Stimulated activated CD4-positive, alpha-beta T cell treated with anti-CD3 and anti-CD28 coated beads, Interleukin-4, amount 100 ng/mL, for 24 hours (primary cell): ENCODE results near the gene GNAI3.

Experiments
- DNase-seq: peaks from one replicate; pipeline ENCODE4 v3.0.0-alpha.2; 2020

The GNAI3 gene

DNA sequence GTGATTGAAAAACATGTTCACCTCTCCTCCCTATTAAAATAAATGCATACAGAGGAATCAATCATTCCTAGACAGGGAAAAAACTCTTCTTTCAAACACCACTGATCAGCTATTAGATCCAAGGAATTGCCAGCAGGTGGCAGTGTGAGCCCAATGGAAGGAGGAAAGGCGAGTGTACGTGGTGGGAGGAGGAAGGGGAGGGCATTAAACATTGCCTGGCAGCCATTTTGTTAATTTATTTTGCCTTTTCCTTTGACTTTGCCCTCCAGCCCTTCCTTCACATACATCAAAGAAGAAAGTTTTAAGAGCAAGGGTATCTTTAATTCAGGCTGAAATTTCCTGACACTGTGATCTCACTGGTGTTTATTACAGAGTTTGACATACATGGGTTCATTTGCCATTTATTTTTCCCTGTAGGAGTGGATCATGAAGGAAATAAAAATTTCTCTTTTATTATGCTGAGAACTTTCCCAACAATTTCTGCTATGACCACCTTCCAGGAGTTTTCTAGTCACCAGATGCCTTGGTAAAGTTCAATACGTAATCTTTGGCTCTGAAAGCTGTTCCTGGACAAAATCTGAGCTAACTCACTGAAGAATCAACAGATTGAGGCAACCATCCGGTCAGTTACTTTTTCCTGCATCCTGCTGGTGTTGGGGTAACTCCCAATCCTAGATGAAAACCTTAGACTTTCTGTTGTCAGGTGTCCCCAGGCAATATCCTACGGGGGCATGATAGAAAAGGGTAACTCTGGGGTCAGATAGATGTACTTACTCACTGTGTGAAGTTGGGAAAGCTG, 1.9 kb upstream of the GNAI3 start:
- peak; percentile 94 for DNase-seq

DNA sequence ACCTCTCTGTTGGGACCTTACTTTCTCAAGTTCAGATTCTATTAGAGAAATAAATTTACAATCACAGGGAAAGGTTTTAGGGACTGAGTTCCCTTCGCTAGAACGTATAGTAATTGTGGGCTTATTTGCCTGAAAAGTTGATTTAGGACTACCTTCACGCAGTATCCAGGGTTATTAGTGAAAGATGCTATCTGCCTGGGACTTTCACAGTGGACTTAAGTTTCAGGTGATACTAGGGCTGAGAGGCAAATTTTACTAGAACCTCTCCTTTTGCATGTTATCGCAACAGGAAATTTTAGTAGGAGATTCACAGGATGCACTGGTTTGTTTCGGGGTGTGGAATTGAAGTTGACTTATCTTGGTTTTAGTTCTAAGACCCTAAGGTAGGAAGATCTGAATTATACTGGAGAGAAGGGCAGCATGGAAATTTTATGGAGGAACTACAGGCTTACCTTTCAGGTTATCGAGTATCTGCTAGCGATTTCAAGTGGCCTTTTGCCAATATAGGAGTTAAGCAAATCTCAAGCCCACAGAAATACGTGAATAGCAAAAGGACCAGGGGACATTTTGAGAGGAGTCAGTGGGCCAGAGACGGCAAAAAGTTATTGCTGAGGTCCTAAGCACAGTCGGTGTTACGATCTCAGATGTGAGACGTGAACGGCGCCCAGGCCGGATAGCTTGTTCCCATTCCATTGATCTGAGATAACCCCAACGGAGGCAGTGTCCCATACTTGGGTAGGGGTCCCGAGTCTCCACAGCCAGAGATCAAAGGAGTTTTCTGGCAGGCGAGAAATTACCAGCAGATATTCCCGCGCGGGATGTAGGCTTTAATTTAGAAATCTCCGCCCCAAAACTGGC, 723 bp upstream of the GNAI3 start:
- peak; percentile 28 for DNase-seq

DNA sequence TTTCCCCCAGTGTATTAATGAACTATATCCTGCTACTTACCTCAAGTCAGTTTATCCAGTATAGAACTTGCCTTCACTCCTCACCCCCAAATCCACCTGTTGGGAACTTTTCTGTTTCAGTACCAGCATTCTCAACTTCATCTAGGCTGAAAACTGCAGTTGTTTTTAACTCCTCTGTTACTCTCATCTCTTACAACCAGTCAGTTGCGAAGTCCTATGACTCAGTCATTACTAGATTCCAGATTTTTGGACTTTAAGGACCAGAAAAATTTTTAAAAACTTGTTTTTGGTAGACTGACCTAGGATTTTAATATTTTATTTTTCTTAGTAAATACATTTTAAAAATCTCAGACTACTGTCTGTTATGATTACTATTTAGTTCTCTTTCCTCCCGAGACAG, 8.1 kb downstream of the GNAI3 start:
- no peak for DNase-seq

DNA sequence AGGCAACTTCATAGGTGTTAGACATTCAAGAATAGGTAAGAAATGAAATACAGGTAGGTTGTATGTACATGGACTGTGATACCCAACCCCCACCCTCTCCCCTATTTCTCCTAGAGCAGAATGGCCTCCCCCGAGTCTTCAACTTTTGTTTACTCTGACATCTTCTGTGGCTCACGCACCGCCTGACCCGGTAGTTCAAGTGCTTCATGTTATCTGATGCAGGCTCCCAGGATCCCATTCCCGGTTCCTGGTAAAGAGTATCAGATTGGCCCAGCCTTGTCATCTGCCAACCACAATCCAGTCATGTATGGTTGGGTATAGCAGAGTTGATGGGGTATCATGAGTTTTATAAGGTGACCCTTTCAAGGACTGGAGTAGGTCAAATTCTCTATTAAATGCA, 9.1 kb downstream of the GNAI3 start:
- no peak for DNase-seq

DNA sequence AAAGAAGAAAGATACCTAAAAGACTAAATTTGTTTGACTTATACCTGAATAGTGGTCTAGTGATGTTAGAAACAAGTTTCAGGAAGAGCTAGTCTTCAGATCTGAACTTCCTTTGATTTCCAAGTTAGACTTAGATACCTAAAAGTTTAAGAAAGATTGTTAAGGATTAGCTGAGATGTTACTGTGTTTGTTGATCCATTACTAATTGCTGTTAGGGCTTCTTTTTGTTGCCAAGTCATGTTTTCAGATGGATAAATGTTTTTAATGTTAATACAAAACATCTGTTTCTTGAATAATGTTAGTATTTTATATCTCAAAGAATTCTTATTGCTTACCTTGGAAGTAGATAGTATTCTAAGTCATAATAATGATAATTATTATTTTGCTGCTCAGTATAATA, 11.6 kb downstream of the GNAI3 start:
- DNase-seq, result no peak

DNA sequence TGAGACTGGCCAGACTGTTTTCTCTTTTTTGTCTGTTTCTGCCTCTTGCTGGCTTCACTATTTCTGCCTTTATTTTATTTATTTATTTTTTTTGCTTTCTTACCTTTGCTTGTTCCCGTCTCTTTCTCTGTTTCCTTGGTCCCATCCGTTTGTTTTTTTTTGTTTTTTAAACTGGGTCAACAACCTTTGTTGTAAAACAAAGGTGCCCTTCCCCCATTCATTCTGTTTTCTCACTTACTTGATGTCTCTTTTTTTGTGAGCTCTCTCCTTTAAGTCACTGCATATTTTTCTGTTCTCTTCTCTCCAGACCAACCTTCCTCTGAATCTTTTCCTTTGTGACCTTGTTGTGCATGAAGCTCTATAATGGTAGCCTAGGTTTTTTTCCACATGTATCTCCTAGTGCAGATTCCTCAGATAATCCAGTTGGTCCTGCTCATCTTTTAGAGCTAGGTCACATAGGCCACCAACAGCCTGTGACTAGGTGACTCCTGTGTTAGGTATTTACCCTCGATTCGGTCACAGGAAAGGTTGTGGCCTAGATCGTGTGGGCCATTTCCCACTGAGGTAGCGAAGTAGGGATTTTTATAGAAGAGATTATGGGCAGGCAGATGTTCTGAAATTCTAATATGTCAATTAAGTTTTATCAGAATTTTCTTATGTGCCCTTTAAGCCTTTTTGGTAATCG, 15.9 kb downstream of the GNAI3 start:
- no peak for DNase-seq

DNA sequence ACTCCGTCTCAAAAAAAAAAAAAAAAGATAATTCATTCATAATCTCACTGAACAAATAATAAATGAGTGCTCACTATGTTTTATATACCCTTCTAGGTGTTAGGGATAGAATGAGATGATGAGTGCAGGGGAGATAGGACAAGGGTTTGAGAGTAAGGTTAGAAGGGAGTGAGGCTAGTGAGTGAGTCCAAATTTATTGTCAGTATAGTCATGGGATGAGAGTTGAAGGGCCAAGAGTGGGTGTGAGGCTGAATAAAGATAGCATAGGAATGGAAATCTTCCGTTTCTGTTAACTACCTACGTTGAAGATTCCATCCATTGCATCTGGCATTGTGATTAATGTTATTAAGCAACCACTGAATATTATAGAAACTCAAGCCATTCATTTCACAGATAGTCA, 16.8 kb downstream of the GNAI3 start:
- no peak for DNase-seq

DNA sequence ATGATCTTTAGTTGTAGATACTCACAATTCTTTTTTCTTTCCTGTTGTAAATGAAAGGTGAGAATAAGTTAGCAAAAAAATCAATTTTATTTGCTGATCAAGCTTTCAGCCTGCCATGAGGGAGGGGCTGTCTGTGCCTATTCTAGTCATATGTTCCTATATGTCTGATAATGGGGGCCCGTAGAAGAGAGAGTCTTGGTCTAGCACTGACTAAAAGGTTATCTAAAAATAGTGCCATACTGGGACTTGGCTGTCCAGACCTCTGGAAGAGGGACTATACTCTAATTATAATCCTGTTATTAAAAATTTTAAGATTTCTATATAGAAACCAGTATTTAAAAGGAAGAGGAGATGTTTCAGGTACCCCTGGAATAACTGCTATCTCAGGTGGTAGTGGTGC, 18.6 kb downstream of the GNAI3 start:
- DNase-seq, result no peak

DNA sequence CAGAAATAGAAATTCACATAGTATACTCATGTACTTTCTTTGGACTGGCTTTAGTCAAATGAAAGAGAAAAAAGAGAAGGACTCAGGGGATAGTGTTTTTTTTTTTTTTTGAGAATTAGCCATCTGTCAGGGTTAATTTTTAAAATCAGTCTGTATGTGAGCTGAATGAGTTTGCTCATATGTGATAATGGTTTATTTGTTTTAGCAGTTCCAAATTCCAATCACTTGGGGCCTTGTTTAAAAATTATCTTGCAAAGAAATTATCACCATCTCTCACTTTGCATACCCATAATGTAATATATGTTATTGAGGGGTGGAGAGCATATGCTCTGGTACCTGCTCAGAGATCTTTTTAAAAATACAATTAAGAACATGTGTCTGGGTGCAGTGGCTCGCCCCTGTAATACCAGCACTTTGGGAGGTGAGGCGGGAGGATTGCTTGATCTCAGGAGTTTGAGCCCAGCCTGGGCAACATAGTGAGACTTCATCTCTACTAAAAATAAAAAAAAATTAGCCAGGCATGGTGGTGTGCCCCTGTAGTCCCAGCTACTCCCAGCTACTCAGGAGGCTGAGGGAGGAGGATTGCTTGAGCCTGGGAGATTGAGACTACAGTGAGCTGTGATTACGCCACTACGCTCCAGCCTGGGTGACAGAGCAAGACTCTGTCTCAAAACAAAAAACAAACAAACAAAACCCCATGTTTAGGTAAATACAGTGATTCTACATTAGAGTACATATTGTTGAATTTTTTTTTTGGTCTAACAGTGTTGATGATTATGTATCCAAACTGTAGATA, 19.7 kb downstream of the GNAI3 start:
- DNase-seq, result no peak

DNA sequence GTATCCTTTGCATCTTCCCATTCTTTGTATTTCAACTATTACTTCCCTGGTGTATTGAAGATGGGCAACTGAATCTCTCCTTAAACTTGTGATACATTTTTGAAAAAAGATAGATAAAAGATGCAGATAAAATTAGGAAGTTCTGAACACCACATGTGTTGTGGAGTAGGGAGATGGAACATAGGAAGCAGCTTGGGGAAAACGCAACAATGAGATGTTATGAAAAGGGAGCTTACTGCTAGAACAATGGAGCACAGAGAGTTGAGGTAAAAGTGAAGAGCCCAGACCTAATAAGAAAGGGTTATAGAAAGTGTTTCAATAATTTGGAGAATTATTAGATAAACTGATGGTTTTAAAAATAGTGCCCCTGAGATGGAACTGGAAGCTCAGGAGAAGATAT, 20.9 kb downstream of the GNAI3 start:
- DNase-seq, result no peak

DNA sequence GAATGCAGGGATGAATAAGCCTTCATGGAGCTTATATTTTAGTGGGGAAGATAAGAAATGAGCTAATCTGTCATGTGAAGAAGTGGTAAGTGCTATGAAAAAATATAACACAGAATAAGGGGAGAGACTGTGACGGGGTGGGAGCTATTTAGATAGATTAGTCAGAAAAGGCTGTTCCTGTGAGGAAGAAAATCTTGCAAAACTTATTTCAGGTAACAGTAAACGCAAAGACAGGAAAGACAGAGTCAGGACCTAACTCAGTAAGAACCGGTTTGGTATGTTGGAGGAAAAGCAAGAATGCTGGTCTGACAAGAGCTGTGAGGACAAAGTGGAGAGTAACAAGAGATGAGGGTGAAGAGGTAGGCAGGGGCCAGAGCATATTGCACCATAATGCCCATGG, 22.0 kb downstream of the GNAI3 start:
- DNase-seq, result no peak

DNA sequence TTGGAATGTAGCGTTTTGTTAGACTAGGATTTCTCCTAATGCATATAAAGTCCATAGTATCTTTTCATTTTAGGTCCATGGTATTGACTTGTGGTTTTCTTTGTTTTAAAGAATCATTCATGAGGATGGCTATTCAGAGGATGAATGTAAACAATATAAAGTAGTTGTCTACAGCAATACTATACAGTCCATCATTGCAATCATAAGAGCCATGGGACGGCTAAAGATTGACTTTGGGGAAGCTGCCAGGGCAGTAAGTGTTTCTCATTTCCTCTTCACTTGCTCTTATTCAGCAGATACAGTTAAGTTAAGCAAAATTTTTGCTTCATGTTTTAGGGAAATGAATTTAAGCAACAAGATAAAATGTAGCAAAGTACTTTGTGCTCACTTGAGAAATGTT, 25.4 kb downstream of the GNAI3 start:
- no peak for DNase-seq

DNA sequence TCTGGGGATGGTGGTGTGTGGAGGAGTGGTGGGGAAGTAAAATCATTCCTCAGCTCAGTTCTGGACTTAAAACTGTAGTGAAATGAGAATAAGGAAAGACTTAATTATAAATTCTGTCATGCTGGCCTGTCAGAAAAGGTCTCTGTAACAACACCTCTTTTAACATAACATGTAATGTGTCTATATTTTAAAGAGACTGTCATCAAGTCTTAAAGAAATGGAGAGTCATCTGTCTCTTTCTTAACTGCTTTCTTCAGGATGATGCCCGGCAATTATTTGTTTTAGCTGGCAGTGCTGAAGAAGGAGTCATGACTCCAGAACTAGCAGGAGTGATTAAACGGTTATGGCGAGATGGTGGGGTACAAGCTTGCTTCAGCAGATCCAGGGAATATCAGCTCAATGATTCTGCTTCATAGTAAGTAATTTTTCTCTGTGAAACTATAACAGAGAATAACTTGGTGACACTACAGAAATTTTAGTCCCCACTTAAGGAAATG, 30.6 kb downstream of the GNAI3 start:
- DNase-seq, result no peak

DNA sequence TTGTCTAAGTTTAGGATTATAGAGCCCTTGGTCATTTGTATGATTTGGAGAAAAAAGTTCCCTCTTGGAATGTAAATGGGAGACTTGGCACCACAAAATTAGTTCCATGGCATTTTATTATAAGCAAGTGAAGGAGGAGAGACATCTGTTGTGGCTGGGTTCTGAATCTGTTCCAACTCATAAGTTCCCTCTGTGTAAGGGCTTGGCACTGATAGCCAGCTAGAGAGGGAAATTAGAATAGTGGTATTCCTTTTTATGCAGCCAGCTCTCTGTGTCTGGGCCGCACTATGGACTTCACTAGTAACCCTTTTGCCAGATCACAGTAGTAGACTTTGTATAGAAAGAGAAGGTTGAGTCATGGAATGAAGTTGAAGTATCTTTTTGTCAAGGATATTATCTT, 31.1 kb downstream of the GNAI3 start:
- DNase-seq, result no peak

DNA sequence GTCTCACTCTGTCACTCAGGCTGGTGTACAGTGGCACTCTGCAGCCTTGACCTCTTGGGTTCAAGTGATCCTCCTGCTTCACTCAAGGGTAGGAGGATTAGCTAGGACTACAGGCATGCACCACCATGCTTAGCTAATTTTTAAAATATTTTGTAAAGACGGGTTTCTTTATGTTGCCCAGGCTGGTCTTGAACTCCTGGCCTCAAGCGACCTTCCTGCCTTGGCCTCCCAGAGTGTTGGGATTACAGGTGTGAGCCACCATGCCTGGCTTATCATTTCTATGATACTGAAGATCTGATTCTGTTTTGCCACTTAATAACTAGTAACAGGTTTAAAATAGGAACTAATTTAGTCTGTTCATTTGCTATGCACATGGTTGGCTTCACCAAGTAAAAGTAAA, 33.6 kb downstream of the GNAI3 start:
- no peak for DNase-seq

DNA sequence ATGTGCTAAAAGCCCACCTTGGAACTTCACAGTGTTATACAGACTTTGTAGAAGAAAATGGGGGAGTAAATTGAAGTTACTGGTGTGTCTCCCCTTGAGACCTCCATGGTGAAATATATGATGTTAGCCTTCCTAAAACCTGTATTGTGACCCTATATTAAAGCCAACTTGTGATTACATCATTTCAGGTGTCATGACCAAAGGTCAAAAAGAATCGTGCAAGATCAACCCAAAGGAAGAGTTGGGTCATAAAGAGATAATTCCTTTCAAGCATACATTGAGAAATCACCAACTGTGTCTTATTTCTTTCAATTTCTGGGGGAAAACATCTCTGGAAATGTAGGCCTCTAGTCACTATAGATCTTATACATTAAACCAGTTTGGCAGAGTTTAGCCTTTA, 36.4 kb downstream of the GNAI3 start:
- DNase-seq, result no peak

DNA sequence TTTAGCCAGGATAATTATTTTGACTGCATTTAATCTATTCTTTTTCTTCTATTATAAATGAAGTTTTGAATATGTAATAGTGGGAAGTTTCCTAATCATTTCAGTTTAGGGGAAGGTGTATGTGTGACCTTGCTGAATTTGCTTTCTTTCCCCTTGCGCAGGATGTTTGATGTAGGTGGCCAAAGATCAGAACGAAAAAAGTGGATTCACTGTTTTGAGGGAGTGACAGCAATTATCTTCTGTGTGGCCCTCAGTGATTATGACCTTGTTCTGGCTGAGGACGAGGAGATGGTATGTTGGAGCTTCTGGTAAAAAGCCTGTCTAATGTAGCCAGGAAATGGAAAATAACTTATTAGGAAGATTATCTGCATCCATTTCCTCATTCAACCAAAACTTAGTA, 37.6 kb downstream of the GNAI3 start:
- DNase-seq, result no peak

DNA sequence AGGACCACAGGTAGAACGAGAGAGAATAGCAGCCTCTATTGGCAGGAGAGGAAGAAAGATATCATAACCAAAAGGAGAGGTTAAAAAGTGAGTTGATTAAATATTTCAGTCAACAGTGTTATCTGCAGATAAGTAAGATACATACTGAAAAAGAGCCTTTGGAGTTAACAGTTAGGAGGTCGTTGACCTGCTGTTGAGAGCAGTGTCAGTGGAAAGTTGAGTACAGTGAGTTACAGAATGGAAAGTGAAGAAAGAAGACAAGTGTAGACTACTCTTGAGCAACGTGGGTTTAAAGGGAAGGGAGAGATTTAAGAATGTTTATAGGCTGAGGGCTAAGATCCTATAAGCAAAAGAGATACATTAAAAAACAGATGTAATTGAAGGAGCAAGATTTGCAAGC, 40.8 kb downstream of the GNAI3 start:
- DNase-seq, result no peak

DNA sequence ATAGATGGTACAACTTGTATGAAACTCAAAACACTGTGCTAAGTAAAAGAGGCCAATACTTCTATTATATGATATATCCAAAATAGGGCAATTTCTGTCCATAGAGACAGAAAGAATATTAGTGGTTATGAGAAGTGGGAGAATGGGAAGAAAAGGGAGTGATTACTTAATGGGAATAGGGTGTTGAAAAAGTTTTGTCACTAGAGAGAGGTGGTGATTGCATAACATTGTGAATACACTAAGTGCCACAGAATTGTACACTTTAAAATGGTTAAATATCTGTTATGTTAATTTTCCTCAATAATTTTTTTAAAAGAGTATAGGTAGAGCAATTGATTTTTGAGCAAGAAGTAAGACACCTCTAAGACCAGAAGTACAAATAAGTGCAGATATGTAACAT, 41.3 kb downstream of the GNAI3 start:
- no peak for DNase-seq

DNA sequence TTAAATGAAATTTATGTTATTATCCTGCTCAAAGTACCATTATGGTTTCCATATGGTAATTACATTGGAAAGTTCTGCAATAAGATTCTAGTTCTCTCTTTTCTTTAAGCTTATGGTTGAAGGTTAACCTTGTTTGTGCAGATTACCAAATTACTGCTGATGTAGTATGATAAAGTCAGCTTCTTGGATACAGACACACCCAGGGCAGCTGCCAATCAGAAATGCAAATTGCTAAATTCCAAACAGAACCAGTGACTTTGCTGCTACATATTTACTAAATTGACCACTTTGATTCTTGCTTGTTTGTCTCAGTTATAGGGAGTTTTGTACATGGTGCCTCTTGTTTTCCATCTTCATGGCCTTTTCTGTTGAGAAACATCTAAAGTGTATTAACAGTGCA, 44.5 kb downstream of the GNAI3 start:
- DNase-seq, result no peak

DNA sequence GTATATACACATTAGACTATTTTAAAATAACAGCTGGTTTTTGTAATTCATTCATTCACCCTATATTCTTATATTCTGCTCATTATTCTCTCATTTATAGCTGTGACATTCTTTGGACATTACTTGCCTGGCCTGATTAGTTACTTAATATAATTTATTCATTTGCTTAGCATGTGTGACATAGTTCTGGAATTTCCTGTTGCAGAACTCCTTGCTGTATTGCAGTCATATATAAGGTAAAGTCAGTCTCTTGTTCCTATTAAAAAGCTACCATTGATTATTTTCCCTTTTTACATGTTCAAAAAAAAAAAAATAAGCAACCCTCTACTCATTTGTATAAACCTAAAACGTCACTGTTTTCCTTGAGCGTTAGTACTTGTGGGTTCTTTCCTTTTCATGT, 47.1 kb downstream of the GNAI3 start:
- no peak for DNase-seq

DNA sequence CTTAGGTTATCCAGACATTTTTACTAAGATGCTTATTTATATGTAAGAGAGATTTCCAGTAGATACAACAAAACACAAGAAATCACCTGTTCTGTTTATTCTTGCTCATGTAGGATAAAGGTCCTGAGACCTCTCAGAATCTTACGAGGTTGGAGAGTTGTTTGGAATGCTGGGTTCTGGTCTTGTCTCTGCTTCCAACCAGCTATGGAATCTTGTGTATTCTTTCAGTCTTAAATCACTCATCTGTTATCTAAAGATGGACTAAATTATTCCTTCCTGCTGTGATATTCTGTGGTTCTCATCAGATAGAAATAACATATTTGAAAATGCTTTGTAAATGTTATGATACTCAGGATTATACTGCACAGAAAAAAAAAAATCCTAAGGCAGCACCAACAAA, 49.7 kb downstream of the GNAI3 start:
- no peak for DNase-seq

DNA sequence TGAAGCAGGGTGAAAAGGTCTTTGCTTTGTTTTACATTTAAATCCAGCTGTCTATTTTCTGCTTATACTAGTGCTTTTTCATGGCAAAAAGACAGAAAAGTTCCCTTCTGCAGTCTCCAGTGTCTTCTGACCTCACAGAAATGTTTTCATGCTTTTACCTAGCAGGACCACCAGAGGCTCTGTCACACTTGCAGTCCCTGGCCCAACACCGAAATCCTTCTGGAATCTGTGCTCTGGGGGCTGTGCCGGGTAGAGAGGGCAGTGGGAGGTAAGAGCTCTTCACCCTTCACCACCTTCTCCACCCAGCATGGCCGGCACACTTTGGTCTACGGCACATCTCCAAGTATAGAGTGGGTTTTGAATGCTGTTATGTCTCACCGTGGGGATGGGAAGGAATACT, 50.2 kb downstream of the GNAI3 start:
- no peak for DNase-seq
